ENCODE measurements around the gene MAP2K7.
A peak's percentile ranks its signal among the peaks of the same experiment; 100 is the strongest.
"Not testable (repeated sequence)": the region's sequence is repeated elsewhere in the genome, so short reads cannot be mapped to it uniquely, and the experiment has no call there.

The MAP2K7 gene

GRCh38 chr19:7932276-7932929, 28.7 kb downstream of the MAP2K7 start:
- no peak for DNase-seq (ENCODE audit: low read depth)

GRCh38 chr19:7932930-7933300, 29.2 kb downstream of the MAP2K7 start:
- DNase-seq (ENCODE audit: low read depth) = no peak

GRCh38 chr19:7933411-7933810, 29.7 kb downstream of the MAP2K7 start:
- no peak for DNase-seq (ENCODE audit: low read depth)

GRCh38 chr19:7933828-7934725, 30.4 kb downstream of the MAP2K7 start:
- no peak for DNase-seq (ENCODE audit: low read depth)

GRCh38 chr19:7934766-7935165, 31.1 kb downstream of the MAP2K7 start:
- no peak for DNase-seq (ENCODE audit: low read depth)

- DNase-seq (ENCODE audit: low read depth) = no peak
Measured at GRCh38 chr19:7940841-7941240, 37.2 kb downstream of the MAP2K7 start.

GRCh38 chr19:7941895-7942596, 38.4 kb downstream of the MAP2K7 start:
- no peak for DNase-seq (ENCODE audit: low read depth)

GRCh38 chr19:7942981-7943443, 39.3 kb downstream of the MAP2K7 start:
- no peak for DNase-seq (ENCODE audit: low read depth)

- peak; percentile 98 for DNase-seq (ENCODE audit: low read depth)
Measured at GRCh38 chr19:7943444-7944176, 39.9 kb downstream of the MAP2K7 start, which contains the start of gene TIMM44. Gene TIMM44, minus strand, starts transcription at chr19:7943666. Its CDS starts 15 bp downstream, at chr19:7943651.

- peak; percentile 82 for DNase-seq (ENCODE audit: low read depth)
Measured at GRCh38 chr19:7944177-7944761, 40.6 kb downstream of the MAP2K7 start.

- no peak for DNase-seq (ENCODE audit: low read depth)
Measured at GRCh38 chr19:7947939-7948338, 44.3 kb downstream of the MAP2K7 start.

GRCh38 chr19:7953060-7953459, 49.4 kb downstream of the MAP2K7 start:
- DNase-seq (ENCODE audit: low read depth) = no peak

- DNase-seq (ENCODE audit: low read depth) = no peak
Measured at GRCh38 chr19:7953576-7953975, 49.9 kb downstream of the MAP2K7 start.

GRCh38 chr19:7955696-7956095, 52.0 kb downstream of the MAP2K7 start:
- no peak for DNase-seq (ENCODE audit: low read depth)

- no peak for DNase-seq (ENCODE audit: low read depth)
Measured at GRCh38 chr19:7959211-7959610, 55.5 kb downstream of the MAP2K7 start.

GRCh38 chr19:7961082-7961481, 57.4 kb downstream of the MAP2K7 start:
- not testable (repeated sequence) for DNase-seq (ENCODE audit: low read depth)

GRCh38 chr19:7961920-7962626, 58.4 kb downstream of the MAP2K7 start:
- no peak for DNase-seq (ENCODE audit: low read depth)

- DNase-seq (ENCODE audit: low read depth) = no peak
Measured at GRCh38 chr19:7962644-7963268, 59.1 kb downstream of the MAP2K7 start.

GRCh38 chr19:7963566-7963965, 59.9 kb downstream of the MAP2K7 start:
- no peak for DNase-seq (ENCODE audit: low read depth)

Measured in stimulated activated CD8-positive, alpha-beta memory T cell treated with anti-CD3 and anti-CD28 coated beads, Interleukin-12 subunit alpha, Interleukin-12 subunit beta, amount 100 ng/mL, for 1 hour (primary cell).